CD4-positive, alpha-beta T cell treated with Interleukin-2 at 100 ng/mL for 4 hours (primary cell): ENCODE data around the gene LRRC1.

Source experiments
- DNase-seq: peaks from one replicate; pipeline ENCODE4 v3.0.0-alpha.2; 2020; ENCODE audit warnings: low spot score

The LRRC1 gene

DNA sequence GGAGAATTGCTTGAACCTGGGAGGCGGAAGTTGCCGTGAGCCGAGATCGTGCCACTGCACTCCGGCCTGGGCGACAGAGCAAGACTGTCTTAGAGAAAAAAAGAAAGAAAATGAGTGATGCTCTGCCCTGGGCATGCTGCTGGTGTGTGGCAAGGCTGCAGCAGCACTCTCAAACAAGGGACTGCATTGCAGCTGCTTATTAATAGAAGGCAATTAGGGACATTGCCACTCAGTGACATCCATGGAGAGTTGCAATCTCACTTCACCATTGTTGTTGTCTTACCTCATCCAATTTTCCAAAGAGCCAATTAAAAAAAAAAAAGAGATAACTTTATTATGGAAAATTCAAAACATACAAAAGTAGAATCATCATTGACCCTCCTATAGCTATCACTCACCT, 131.1 kb downstream of the LRRC1 start:
- no peak for DNase-seq

DNA sequence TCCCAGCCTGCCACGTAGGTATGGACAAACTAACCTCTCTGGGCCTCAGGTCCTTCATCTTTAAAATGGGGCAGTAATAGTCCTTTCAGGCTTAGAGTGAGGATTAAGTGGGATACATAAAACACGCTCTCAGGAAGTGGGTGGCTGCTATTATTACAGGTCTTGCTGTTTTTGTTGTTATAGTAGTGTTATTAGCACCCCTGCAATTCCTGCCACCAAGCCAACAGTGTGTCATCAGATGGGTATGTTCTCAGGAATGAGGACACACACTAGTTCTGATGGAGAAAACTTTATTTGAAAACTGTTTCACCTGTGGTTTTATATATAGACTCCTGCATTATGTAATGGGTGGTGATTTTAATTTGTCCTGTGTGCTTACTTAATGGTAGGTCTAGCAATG, 131.7 kb downstream of the LRRC1 start:
- DNase-seq: no peak

GRCh38 chr6:53928641-53929040, 133.8 kb downstream of the LRRC1 start:
- no peak for DNase-seq

DNA sequence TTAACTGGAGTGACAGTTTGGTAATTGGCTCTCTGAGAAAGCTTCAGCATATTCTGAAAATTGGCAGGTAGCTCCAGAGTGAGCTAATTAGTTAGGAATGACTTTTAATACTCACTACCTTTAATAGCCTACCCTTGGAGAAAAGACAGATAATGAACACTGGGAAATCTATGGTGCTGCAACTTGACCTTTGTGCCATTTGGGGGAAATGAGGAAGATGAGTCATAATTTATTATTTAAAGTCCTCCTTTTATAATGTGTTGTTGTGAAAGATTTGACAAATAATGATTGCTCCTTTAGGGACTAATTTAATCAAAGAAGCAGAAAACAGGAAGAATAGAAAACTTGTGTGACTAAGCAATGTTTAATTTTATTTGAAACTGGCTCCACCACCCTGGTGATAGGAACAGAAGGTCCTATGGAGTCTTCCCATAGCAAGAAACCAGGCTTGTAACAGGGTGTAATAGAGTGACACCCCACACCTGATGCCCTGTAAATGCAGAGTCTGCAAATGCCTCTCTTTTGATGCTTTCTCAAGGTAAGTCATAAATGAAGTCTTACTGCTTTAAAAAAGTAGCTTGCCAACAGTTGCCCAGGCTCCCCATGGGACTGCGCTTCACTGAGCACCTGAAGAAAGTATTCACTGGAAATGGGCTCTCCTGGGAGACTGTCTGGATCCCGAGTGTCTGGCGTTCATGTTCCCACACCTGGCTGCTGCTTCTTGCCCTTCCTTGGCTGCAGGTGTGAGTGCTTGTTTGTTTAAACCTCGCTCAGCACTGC, 134.4 kb downstream of the LRRC1 start:
- no peak for DNase-seq

DNA sequence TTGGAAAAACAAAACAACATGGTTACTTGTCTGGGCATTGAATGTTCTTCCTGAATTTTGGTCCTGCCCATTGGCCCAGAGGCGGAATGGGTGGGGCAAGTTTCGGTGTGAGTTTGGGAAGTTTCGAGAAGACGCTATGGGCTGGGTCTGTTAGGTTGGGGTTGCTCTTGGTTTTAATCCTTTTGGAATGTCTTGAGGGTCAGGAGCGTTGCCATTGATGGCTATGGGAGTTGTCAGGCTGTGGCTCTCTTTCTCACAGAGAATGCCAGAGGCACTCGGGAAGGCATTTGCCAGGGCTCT, 135.0 kb downstream of the LRRC1 start:
- no peak for DNase-seq

DNA sequence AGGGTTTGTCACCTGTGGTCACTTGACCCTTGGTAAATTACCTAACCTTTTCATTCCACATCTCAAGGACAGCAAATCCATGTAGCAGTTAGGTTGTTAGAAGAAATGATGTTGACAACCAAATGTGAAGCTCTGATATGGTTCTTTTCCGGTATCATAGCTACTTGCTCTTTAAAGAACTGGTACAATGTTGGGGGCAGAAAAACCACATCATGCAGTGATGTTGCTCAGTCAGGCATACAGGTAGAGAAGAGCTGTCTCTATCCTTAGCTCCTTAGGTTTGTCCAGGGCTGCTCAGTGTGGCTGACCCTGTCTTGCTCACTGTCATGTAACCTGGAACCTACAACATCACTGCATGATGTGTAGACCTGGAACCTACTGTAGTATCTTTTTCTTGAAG, 135.5 kb downstream of the LRRC1 start:
- no peak for DNase-seq

DNA sequence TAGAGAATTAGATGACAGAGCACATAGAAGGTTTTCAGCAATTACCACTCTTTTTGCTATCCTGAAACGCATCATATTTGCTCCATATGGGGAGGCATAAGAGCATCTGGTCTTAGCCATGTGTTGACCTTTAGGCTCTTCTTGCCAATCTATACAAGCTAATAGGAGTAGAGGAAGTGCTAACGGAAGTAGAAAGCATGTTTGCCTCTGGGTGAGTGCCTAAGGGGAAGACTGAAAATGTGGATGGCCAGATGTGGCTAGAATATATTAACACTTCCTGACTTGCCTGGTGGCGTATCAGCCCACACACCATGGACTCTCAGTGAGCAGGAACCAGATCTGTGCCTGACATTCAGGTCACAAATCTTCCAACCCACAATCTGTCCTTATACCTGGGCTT, 136.3 kb downstream of the LRRC1 start:
- no peak for DNase-seq

- DNase-seq: no peak
Observed at GRCh38 chr6:53932516-53932915, 137.7 kb downstream of the LRRC1 start.

DNA sequence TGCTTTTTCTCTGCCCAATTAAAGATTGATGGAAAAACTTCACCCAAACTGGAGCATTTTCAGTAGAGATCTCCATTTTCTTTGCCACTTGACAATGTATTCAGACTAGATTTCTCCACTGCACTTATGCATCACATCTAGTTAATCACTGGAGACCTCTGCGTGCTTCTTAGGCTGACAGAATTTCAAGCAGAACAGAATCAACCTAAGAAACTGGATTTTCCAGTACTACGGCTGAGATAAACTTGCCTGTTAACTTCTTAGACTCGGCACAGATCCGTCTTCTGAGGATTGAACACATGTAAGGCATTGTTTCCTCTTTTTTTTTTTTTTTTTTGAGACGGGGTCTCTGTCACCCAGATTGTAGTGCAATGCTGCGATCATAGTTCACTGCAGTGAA, 139.2 kb downstream of the LRRC1 start:
- DNase-seq: no peak

DNA sequence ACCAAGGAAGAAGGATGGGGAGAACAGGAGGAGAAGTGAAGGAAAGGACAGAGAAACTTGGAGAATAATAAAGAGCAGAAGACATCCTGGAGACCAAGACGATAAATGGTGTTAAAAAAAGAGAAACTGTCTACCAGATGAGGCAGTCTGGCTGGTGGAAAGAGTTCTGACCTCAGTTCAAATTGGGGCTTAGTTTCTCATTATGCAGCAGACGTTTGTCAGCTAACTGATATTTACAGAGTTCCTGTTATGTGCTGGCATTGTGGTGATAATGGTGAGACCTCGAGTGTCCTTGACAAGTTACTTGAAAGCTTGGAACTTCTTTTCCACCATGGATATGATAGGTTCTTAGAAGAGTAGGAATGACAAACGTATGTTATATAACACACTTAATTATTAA, 142.7 kb downstream of the LRRC1 start:
- no peak for DNase-seq

DNA sequence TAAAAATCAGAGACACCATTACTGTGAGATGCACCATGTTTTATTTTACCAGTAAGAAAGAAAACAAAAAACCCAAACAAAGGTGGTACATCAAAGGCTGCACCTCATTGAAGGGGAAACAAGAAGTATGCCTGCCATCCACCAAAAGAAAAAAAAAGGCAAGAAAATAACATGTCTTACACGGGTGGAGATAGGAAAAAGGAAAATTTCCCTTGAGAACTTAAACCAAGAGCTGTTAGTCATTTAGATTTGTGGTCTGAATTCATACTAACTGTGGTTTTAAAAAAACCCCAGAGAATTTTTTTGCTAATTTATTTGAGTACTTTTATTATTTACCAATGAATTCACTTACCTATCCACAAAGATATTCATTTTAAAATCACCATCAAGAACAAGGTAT, 144.0 kb downstream of the LRRC1 start:
- DNase-seq: no peak

- no peak for DNase-seq
Observed at GRCh38 chr6:53939830-53940229, 145.0 kb downstream of the LRRC1 start.

GRCh38 chr6:53943395-53943794, 148.6 kb downstream of the LRRC1 start:
- no peak for DNase-seq

DNA sequence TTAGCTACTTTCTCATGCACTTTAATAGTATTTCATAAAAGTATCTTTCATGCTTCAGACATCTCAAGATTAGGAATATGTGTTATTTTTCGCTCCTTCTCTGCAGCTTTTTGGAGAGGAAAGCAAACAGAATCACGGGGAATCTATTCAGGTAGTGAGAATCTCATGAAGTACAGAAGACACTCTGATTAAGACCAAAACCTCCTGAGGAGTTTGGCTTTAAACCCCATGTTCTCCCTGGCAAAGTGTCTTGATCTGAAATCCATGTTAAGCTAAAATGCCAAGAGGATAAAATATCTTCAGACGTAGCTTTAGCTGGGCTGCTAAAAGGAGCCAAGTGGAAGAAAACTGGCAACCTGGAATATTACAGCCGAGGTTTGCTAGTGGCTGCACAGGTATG, 149.3 kb downstream of the LRRC1 start:
- DNase-seq: no peak

DNA sequence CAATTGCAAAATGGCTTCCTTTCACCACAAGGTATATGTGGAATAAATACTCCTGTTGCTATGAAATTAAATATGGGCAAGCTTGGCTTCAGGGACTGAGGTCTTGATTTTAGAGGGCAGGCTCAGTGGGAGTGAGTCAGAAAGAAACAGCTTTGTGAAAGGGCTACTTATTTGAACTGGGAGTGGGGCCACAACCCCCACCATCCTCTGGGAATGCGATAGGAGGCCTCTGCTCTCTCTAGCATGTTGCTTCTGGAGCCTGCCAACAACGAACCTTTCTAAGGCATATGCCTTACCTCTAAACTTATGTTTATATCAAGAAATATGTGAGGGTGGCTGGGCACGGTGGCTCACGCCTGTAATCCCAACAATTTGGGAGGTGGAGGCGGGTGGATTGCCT, 149.7 kb downstream of the LRRC1 start:
- no peak for DNase-seq

- no peak for DNase-seq
Observed at GRCh38 chr6:53945765-53946407, 151.1 kb downstream of the LRRC1 start.

- DNase-seq: no peak
Observed at GRCh38 chr6:53947780-53948179, 153.0 kb downstream of the LRRC1 start.

DNA sequence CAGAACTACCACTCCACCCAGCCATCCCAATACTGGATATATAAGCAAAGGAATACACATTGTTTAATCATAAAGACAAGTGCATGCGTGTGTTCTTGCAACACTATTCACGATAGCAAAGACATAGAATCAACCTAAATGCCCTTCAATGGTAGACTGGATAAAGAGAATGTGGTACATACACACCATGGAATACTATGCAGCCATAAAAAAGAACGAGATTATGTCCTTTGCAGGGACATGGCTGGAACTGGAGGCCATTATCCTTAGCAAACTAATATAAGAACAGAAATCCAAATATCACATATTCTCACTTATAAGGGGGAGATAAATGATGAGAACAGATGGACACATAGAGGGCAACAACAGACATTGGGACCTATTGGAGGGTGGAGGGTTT, 156.6 kb downstream of the LRRC1 start:
- no peak for DNase-seq

DNA sequence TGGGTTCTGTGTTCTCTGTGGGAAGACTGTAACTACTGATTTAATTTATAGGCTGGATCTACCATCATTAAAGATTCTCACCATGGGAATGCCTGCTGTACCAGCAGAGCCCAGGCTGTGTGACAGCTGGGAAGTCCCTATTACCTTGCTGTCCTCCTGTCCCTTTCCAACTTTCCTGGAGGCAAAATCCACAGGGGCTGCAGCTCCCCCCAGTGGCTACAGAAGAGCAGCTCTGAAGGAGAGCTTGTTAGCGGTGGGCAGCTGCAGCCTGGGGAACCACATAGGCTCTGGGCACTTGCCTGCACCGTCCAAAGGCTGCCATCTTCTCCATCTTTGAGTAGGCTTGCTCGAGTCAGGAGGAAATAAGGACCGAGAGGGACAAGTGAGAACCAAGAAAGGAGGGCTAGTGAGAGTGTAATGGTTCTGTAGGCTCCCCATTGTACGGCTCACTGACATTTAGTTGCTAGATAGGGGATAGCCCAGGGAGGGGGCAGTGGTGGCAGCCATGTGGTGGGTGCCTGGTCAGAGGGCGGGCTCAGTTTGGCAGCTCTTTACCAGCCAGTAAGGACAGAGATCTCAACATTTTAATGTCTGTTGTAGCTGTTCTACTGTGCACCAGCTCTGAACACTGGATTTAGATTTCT, 161.4 kb downstream of the LRRC1 start:
- no peak for DNase-seq

GRCh38 chr6:53956804-53957203, 162.0 kb downstream of the LRRC1 start:
- no peak for DNase-seq

DNA sequence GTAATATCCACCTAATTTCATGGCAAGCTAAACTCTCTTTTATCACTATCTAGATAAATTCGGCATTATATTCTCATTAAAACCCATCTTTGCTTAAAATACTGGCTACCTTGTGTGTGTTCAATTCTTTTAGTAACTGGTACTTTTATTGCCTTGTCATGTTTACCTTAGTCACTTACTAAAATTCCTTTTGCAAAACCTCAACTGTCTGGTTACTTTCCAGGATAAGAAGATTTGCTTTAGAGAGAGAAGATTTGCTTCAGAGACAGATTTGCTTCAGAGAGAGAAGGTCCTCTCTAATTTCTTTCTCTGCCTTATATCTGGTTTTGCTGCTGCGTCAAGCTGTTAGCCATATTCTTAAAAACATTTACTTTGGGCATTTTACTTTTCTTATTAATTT, 164.9 kb downstream of the LRRC1 start:
- DNase-seq: no peak

DNA sequence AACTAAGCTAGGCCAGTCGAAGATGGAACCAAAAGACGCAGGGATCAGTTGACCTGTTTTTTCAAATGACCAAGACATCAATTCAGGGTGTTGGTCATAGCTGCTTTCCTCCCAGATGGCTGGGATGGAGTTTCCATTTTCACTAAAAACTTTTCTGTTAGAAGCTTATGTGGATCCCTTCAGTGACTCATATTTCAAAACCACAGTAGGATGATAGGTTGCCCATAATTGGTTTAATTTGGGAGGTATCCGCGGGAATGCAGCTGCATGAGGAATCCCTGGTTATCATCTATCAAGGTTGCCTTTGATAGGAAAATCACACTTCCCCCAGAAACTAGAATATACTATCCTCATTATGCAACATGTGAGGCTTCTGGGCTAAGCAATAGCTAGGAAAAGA, 165.5 kb downstream of the LRRC1 start:
- no peak for DNase-seq

DNA sequence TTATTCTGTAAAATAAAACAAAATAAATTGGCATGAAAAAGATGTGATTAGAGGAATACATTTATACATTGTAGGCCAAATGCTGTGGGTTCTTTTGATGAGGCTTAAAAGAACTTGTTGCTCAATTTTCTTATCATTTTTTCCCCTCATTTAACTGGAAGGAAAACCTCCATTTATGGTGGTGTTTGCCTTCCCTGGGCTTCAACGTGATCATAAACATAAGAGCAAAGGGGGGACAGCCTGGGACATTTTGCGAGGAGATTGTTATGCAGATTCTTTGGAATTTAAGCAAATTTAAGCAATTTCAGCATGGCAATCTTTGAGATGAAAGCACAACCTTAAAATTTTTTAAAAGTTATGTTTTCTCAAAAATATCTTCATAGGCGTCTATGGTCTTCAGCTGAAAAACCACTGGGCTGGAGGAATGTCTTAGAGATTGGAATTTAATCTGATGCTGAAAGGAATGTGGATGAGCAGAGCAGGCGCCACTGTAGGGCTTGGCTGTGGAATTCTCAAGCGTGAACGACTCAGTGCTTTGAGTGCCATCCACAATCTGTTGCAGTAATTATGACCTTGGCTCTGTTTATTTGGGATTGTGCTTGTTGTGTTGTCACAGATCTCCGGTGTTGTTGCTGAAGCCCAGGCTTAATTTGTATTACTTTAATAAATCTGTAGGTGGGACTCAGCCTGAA, 167.0 kb downstream of the LRRC1 start:
- no peak for DNase-seq
